ENCODE results near the gene MIOX. TPM values are rescaled to one million over a fixed set of nuclear protein-coding genes. Genes with fewer than 3 reads are reported as not detected.
A peak's percentile ranks its signal among the peaks of the same experiment; 100 is the strongest.

MIOX gene
- total and polyA plus RNA-seq, 2 of the 13 experiments (the other 11 are each of a cell fraction or from before 2014, with no cell fraction given): 1.5 to 2.9 TPM

GRCh38 chr22:50473088-50473487, 13.6 kb upstream of the MIOX start (continued):
- TF ChIP-seq POLR2G (IDR thresholded peaks at IDR 0.05; ENCODE audit: low read depth, low read length) (no peak), ZNF512 (CRISPR knock-in tag; IDR thresholded peaks at IDR 0.05) (no peak), ZNF879 (CRISPR knock-in tag; IDR thresholded peaks at IDR 0.05) (no peak), E2F5 (CRISPR knock-in tag; conservative IDR thresholded peaks at IDR 0.05) (no peak), SAP130 (CRISPR knock-in tag; IDR thresholded peaks at IDR 0.05; ENCODE audit: low read depth) (peak; percentile 32; the same call in 1 of the 2 replicates), ZFX (CRISPR knock-in tag; IDR thresholded peaks at IDR 0.05; ENCODE audit: low read depth) (peak; percentile 18; the same call in 1 of the 2 replicates), STAG1 (CRISPR knock-in tag; IDR thresholded peaks at IDR 0.05) (peak; percentile 44), NONO (IDR thresholded peaks at IDR 0.05) (no peak), NONO (CRISPR knock-in tag; conservative IDR thresholded peaks at IDR 0.05) (no peak), NR3C1 (CRISPR knock-in tag; IDR thresholded peaks at IDR 0.05) (no peak), REPIN1 (CRISPR knock-in tag; IDR thresholded peaks at IDR 0.05; ENCODE audit: borderline replicate concordance, low read depth) (no peak), ZNF431 (CRISPR knock-in tag; IDR thresholded peaks at IDR 0.05; ENCODE audit: borderline replicate concordance, low read depth) (no peak), MED8 (CRISPR knock-in tag; IDR thresholded peaks at IDR 0.05; ENCODE audit: insufficient replicate concordance) (no peak), RNF2 (conservative IDR thresholded peaks at IDR 0.05; ENCODE audit: low read depth) (no peak), JUN (CRISPR knock-in tag; IDR thresholded peaks at IDR 0.05) (no peak), MLLT10 (CRISPR knock-in tag; IDR thresholded peaks at IDR 0.05) (no peak), ZNF20 (CRISPR knock-in tag; IDR thresholded peaks at IDR 0.05) (no peak), ZNF83 (CRISPR knock-in tag; IDR thresholded peaks at IDR 0.05; ENCODE audit: borderline replicate concordance) (no peak)
- TF ChIP-seq, protein P1, sequence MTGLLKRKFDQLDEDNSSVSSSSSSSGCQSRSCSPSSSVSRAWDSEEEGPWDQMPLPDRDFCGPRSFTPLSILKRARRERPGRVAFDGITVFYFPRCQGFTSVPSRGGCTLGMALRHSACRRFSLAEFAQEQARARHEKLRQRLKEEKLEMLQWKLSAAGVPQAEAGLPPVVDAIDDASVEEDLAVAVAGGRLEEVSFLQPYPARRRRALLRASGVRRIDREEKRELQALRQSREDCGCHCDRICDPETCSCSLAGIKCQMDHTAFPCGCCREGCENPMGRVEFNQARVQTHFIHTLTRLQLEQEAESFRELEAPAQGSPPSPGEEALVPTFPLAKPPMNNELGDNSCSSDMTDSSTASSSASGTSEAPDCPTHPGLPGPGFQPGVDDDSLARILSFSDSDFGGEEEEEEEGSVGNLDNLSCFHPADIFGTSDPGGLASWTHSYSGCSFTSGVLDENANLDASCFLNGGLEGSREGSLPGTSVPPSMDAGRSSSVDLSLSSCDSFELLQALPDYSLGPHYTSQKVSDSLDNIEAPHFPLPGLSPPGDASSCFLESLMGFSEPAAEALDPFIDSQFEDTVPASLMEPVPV (CRISPR knock-in tag; IDR thresholded peaks at IDR 0.05): 0 out of 2 replicates have a peak, but pooled peaks have one; percentile 1
- TF ChIP-seq, protein P2, sequence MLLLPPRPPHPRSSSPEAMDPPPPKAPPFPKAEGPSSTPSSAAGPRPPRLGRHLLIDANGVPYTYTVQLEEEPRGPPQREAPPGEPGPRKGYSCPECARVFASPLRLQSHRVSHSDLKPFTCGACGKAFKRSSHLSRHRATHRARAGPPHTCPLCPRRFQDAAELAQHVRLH (CRISPR knock-in tag; IDR thresholded peaks at IDR 0.05; ENCODE audit: borderline replicate concordance, low read depth): no peak
- TF ChIP-seq, protein P3, sequence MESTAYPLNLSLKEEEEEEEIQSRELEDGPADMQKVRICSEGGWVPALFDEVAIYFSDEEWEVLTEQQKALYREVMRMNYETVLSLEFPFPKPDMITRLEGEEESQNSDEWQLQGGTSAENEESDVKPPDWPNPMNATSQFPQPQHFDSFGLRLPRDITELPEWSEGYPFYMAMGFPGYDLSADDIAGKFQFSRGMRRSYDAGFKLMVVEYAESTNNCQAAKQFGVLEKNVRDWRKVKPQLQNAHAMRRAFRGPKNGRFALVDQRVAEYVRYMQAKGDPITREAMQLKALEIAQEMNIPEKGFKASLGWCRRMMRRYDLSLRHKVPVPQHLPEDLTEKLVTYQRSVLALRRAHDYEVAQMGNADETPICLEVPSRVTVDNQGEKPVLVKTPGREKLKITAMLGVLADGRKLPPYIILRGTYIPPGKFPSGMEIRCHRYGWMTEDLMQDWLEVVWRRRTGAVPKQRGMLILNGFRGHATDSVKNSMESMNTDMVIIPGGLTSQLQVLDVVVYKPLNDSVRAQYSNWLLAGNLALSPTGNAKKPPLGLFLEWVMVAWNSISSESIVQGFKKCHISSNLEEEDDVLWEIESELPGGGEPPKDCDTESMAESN (CRISPR knock-in tag; conservative IDR thresholded peaks at IDR 0.05): no peak
